Hepatocyte (in vitro differentiated cells): ENCODE results near the gene AOC1.

ENCODE experiments used
- EZH2 ChIP-seq: fragments of 200-600 bp; sonication (generic); IDR thresholded peaks from 2 replicates; pipeline ENCODE4 v1.6.1; 2016; ENCODE audit warnings: antibody characterized with exemption, mild to moderate bottlenecking, borderline replicate concordance
- EZH2phosphoT487 ChIP-seq: fragments of 200-600 bp; sonication (generic); IDR thresholded peaks from one replicate; pipeline ENCODE4 v1.6.1; 2018; ENCODE audit warnings: antibody characterized with exemption, mild to moderate bottlenecking, low read depth, moderate library complexity; ENCODE audit not compliant: unreplicated experiment, severe bottlenecking
- TF ChIP-seq, protein P1 (sequence below): fragments of 200-600 bp; sonication (generic); IDR thresholded peaks from 2 replicates; pipeline ENCODE4 v1.5.1; 2016; ENCODE audit warnings: antibody characterized with exemption, mild to moderate bottlenecking; ENCODE audit not compliant: poor library complexity

DNA sequence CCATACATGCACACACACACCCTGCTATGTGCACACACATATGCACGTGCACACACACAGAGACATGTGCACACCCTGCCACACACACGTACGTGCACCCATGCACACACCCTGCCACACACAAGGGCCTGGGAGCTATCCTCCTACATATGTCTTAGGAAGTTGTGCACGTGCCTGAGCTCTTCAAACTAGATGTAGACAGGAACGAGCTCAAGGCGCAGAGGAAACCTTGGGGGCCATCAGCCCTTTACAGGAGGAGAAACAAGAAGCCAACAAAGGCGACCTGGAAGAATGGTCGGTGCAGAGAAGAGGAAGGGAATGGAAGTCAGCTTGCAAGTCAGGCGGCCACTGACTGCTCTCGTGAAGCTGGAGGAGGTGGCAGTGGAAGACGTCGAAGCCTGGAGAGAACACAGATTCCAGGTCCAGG lies 58.7 kb downstream of the AOC1 start:
- TF ChIP-seq, protein P1, sequence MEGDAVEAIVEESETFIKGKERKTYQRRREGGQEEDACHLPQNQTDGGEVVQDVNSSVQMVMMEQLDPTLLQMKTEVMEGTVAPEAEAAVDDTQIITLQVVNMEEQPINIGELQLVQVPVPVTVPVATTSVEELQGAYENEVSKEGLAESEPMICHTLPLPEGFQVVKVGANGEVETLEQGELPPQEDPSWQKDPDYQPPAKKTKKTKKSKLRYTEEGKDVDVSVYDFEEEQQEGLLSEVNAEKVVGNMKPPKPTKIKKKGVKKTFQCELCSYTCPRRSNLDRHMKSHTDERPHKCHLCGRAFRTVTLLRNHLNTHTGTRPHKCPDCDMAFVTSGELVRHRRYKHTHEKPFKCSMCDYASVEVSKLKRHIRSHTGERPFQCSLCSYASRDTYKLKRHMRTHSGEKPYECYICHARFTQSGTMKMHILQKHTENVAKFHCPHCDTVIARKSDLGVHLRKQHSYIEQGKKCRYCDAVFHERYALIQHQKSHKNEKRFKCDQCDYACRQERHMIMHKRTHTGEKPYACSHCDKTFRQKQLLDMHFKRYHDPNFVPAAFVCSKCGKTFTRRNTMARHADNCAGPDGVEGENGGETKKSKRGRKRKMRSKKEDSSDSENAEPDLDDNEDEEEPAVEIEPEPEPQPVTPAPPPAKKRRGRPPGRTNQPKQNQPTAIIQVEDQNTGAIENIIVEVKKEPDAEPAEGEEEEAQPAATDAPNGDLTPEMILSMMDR, result no peak
- TF ChIP-seq EZH2phosphoT487, result no peak
- TF ChIP-seq EZH2, result no peak
